MCF 10A (cell line): Measurements from ENCODE around the gene VRK3. TPM values are rescaled to one million over a fixed set of nuclear protein-coding genes. Genes with fewer than 3 reads are reported as not detected.
"Not testable (repeated sequence)": the region's sequence is repeated elsewhere in the genome, so short reads cannot be mapped to it uniquely, and the experiment has no call there.

Experiments
- BruUV-seq: library from RNA; stranded (reverse); fragments of 400-500 nt; replicated peaks from 2 replicates; lab custom pipeline; 2021; lab: Mats Ljungman, UMichigan
- CTCF ChIA-PET: fragments of 300-600 bp; sonication (Branson Sonifier 250); formaldehyde crosslinking; extraction: SDS; loops from one replicate; lab custom pipeline; 2021; ENCODE audit warnings: antibody characterized with exemption, inconsistent platforms; lab: Yijun Ruan, JAX
- POLR2A ChIA-PET: fragments of 300-600, 350-650 bp; sonication (Branson Sonifier 250); formaldehyde crosslinking; extraction: SDS; loops from one replicate; lab custom pipeline; 2020; ENCODE audit warnings: antibody characterized with exemption, inconsistent platforms; lab: Yijun Ruan, JAX
- DNase-seq: peaks from one replicate; pipeline ENCODE4 v3.0.0-alpha.2; 2018; ENCODE audit not compliant: unreplicated experiment
- H3K27ac Mint-ChIP-seq: one replicate; pipeline ENCODE4 v1.8.0; 2022; ENCODE audit warnings: mild to moderate bottlenecking, low read depth, mixed read lengths; ENCODE audit not compliant: unreplicated experiment
- H3K27me3 Mint-ChIP-seq: one replicate; pipeline ENCODE4 v1.8.0; 2022; ENCODE audit warnings: mixed read lengths; ENCODE audit not compliant: insufficient read depth, unreplicated experiment
- H3K36me3 Mint-ChIP-seq: one replicate; pipeline ENCODE4 v1.8.0; 2022; ENCODE audit warnings: mild to moderate bottlenecking, moderate library complexity, mixed read lengths; ENCODE audit not compliant: insufficient read depth, unreplicated experiment
- H3K4me1 Mint-ChIP-seq: one replicate; pipeline ENCODE4 v1.8.0; 2022; ENCODE audit warnings: mixed read lengths; ENCODE audit not compliant: insufficient read depth, unreplicated experiment
- H3K4me3 Mint-ChIP-seq: one replicate; pipeline ENCODE4 v1.8.0; 2022; ENCODE audit warnings: mild to moderate bottlenecking, moderate library complexity, mixed read lengths; ENCODE audit not compliant: unreplicated experiment
- H3K9me3 Mint-ChIP-seq: one replicate; pipeline ENCODE4 v1.8.0; 2022; ENCODE audit warnings: mixed read lengths; ENCODE audit not compliant: unreplicated experiment
- CTCF ChIP-seq: fragments of 200-600 bp; IDR thresholded peaks from one replicate; pipeline ENCODE4 v1.8.0; 2022; ENCODE audit warnings: antibody characterized with exemption, mild to moderate bottlenecking; ENCODE audit not compliant: unreplicated experiment
- intact Hi-C: fragments of 100-400 bp; cut with micrococcal nuclease; formaldehyde crosslinking; loops from 2 replicates; pipeline ENCODE4 v1.14.1; 2022
- total RNA-seq: library from RNA; stranded (reverse); gene quantifications from 2 replicates; pipeline ENCODE4 v1.2.3, GENCODE V29; 2022

The VRK3 gene
- total RNA-seq, 1 experiment from 2014 or later: 24.7 TPM

- no peak for DNase-seq
- no peaks in the 10 kb centered on the region for H3K27me3 Mint-ChIP-seq
- intact Hi-C loops: no loop called here
- no peak overlapping the region for H3K4me3 Mint-ChIP-seq
- no peaks in the 10 kb centered on the region for H3K36me3 Mint-ChIP-seq
- no peak for TF ChIP-seq CTCF
- CTCF ChIA-PET: no interaction called here
- H3K27ac Mint-ChIP-seq: no peak overlapping the region
- H3K4me1 Mint-ChIP-seq: no peaks in the 10 kb centered on the region
- POLR2A ChIA-PET: no interaction called here
- no peaks in the 10 kb centered on the region for H3K9me3 Mint-ChIP-seq
- no TSS peak for BruUV-seq
Observed at GRCh38 chr19:49971991-49972411, 53.2 kb downstream of the VRK3 start.

DNA sequence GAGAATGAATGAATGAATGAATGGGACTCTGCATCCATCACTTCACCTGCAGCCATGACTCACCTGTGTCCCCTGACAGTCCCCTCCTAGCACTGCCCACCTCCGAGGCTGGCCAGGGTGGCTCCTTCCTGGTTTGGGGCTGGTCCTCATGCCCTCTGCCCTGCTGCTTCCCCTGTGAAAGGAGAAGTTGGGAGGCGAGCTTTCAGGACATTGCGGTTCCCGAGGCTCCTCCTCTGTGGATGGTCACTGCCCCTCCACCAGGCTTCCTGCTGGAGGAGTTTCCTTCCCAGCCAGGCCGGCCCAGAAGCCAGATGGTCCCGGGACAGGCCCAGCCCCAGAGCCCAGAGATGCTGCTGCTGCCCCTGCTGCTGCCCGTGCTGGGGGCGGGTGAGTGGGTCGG lies 55.8 kb downstream of the VRK3 start:
- POLR2A ChIA-PET, CTCF ChIA-PET: not testable (repeated sequence)

DNA sequence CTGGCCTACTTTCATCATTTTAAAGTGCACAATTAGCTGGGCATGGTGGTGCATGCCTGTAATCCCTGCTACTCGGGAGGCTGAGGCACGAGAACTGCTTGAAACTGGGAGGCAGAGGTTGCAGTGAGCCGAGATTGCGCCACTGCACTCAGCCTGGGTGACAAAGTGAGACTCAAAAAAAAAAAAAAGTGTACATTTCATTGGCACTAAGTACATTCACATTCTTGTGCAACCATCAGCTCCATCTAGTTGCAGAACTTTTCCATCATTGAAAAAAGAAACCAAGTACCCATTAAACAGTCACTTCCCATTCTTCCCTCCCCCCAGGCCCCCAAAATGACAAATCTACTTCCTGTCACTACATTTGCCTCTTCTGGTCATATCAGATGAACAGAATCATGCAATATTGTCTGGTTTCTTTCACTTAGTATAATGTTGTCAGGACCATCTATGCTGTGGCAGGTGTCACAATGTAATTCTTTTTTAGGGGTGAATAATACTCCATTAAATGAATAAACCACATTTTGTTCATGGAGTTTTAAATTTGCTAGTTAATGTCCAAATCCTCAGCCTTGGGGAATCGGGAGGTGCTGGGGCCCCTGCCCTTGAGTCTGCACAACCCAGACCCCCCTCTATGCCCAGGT lies 56.8 kb downstream of the VRK3 start:
- intact Hi-C loops: no loop called here
- Mint-ChIP-seq H3K9me3 (no peaks in the 10 kb centered on the region), H3K4me1 (no peaks in the 10 kb centered on the region), H3K27me3 (no peaks in the 10 kb centered on the region), H3K36me3 (no peaks in the 10 kb centered on the region), H3K4me3 (no peak overlapping the region), H3K27ac (no peak overlapping the region)
- no peak for TF ChIP-seq CTCF
- DNase-seq: no peak
- ChIA-PET POLR2A (interaction anchor here (0.8 kb wide), 1 partner anchor 181 kb away, joined by 3 read pairs; no protein-coding TSS in a partner anchor), CTCF (interaction anchor here (1.1 kb wide), 1 partner anchor 12 kb away, joined by 7 read pairs; no protein-coding TSS in a partner anchor)
- BruUV-seq: no TSS peak

More for the DNA sequence above, 55.8 kb downstream of the VRK3 start:
- H3K9me3 Mint-ChIP-seq, H3K36me3 Mint-ChIP-seq, intact Hi-C loops, DNase-seq, H3K27ac Mint-ChIP-seq, BruUV-seq, H3K4me3 Mint-ChIP-seq, H3K4me1 Mint-ChIP-seq, H3K27me3 Mint-ChIP-seq: not testable (repeated sequence)

DNA sequence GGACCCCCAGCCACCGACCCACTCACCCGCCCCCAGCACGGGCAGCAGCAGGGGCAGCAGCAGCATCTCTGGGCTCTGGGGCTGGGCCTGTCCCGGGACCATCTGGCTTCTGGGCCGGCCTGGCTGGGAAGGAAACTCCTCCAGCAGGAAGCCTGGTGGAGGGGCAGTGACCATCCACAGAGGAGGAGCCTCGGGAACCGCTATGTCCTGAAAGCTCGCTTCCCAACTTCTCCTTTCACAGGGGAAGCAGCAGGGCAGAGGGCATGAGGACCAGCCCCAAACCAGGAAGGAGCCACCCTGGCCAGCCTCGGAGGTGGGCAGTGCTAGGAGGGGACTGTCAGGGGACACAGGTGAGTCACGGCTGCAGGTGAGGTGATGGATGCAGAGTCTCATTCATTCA lies 64.2 kb downstream of the VRK3 start, which contains the start of gene SIGLEC11:
Gene SIGLEC11 (minus strand): TSS at position 193 of the 400 bp plus-strand sequence. CDS start 91 bp downstream, at position 102.
- CTCF ChIA-PET: interaction anchor here (0.7 kb wide), 1 partner anchor 9 kb away, joined by 3 read pairs; no protein-coding TSS in a partner anchor
- intact Hi-C loops: not testable (repeated sequence)

DNA sequence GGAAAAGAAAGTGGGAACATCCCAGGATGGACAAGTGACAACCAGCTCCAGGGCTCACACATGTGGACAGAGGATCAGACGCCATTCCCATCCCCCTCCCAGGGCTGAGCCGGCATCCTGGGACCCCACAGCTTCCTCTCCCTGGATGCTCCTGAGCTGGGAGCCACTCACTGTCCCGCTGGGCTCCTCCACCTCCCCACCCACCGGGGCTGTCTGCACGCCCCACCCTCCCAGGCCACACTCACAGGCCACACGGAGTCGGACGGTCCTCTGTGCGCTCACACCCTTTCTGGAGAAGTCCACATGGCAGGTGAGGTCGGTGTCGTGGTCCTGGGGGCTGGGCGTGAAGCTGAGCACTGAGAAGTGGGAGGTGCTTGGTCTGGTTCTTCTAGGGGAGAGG lies 65.3 kb downstream of the VRK3 start:
- DNase-seq, H3K27ac Mint-ChIP-seq, H3K36me3 Mint-ChIP-seq, BruUV-seq, H3K4me1 Mint-ChIP-seq, H3K27me3 Mint-ChIP-seq, intact Hi-C loops, CTCF ChIA-PET, H3K4me3 Mint-ChIP-seq, H3K9me3 Mint-ChIP-seq, POLR2A ChIA-PET: not testable (repeated sequence)

More for the DNA sequence above, 64.2 kb downstream of the VRK3 start, which contains the start of gene SIGLEC11:
- DNase-seq, H3K27ac Mint-ChIP-seq, POLR2A ChIA-PET, H3K4me3 Mint-ChIP-seq, H3K27me3 Mint-ChIP-seq, H3K36me3 Mint-ChIP-seq, H3K4me1 Mint-ChIP-seq, H3K9me3 Mint-ChIP-seq, BruUV-seq: not testable (repeated sequence)

GRCh38 chr19:49958596-49958995 lies 66.6 kb downstream of the VRK3 start:
- BruUV-seq, H3K4me1 Mint-ChIP-seq, H3K27ac Mint-ChIP-seq, H3K9me3 Mint-ChIP-seq, H3K4me3 Mint-ChIP-seq, H3K36me3 Mint-ChIP-seq, DNase-seq, intact Hi-C loops, POLR2A ChIA-PET: not testable (repeated sequence)
- CTCF ChIA-PET: interaction anchor here (0.9 kb wide), 1 partner anchor 24 kb away, joined by 4 read pairs; no protein-coding TSS in a partner anchor
- peaks cover 18% of the 10 kb centered on the region for H3K27me3 Mint-ChIP-seq

DNA sequence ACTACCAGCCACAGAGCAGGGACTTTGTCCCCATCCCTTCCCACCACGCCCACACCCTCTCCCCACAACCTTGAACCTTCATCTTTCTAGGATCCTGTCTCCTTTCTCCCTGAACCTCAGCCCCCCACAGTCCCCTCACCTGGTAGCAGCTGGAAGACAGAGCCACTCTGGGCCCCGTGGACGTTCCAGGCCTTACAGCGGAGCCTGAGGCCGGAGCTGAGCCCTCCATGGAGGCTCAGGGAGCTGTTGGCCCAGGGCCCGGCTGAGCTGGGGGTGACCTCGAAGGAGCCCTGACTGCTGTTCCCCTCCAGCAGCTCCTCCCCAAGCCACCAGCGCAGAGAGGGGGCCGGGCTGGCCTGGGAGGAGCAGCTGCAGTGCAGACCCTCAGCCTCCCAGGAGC lies 67.0 kb downstream of the VRK3 start:
- H3K27me3 Mint-ChIP-seq: peaks cover 20% of the 10 kb centered on the region
- H3K27ac Mint-ChIP-seq, BruUV-seq, H3K4me3 Mint-ChIP-seq, H3K4me1 Mint-ChIP-seq, POLR2A ChIA-PET, H3K36me3 Mint-ChIP-seq, H3K9me3 Mint-ChIP-seq, intact Hi-C loops, DNase-seq: not testable (repeated sequence)
- CTCF ChIA-PET: interaction anchor here (0.7 to 0.9 kb wide), 2 partner anchors 25 to 820 kb away, joined by 4 read pairs; no protein-coding TSS in a partner anchor
